Dedifferentiated amniotic fluid mesenchymal stem cell (primary cell): ENCODE measurements around the gene RPL6.
"Not testable (repeated sequence)": the region's sequence is repeated elsewhere in the genome, so short reads cannot be mapped to it uniquely, and the experiment has no call there.

Source experiments
- DNase-seq: peaks from one replicate; pipeline ENCODE4 v3.0.0-alpha.2; 2016; ENCODE audit errors: extremely low spot score

The RPL6 gene

DNA sequence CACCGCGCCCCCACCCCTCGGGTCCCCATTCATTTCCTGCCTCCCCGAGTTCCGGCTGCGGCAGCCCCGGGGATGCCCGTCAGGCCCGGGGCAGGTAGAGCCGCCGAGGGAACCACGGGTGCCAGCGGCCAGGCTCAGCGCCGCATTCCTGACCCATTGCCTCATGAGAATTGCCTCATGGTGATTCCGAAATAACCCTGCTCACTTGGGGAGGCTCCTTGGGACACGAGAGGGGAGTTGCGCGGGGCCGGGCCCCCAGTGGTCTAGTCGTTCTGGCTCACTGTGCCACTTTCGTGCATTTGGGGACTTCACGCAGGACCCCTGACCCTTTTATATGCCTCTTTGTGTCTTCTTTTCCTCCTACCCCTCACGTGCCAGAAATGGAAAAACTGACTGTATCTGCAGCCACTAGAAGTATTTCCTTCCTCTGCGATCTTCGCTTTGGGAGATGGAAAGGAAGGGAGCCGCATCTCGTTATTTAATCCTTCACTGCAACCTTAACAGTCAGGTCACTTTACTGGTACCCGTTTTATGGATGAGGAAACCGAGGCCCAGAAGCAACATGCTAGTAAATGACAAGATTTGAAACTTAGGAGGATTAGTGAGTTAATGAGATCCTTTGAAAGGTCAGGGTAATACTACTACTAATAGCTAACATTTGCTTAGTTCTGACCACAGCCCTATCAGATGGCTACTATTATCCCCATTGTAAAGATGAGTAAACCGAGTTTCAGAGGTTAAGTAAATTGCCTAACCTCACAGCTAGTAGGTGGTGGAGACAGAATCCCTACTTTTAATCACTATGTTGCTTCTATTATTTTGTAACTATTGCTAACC, 10.1 kb upstream of the RPL6 start:
- peak; percentile 82 for DNase-seq

DNA sequence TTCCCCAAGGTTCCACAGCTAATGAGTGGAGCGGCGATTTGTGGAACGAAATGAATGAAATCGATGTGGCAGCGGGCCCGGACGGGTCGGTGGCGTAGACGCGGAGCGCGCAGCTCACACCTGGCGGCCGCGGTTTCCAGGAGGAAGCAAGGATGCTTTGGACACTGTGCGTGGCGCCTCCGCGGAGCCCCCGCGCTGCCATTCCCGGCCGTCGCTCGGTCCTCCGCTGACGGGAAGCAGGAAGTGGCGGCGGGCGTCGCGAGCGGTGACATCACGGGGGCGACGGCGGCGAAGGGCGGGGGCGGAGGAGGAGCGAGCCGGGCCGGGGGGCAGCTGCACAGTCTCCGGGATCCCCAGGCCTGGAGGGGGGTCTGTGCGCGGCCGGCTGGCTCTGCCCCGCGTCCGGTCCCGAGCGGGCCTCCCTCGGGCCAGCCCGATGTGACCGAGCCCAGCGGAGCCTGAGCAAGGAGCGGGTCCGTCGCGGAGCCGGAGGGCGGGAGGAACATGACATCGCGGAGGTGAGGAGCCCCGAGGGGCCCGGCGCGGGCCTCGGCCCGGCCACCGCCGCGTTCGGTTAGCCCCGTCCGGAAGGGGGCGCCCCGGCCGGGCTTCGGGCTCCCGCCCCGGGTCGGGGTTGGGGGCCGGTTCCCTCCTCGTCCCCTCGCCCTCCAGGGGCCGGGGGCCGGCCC, 9.3 kb upstream of the RPL6 start, which contains the start of gene PTPN11:
PTPN11 (plus strand) TSS at position 340 of the 689 bp plus-strand sequence; CDS start at position 505, 165 bp downstream.
- peak; percentile 77 for DNase-seq

DNA sequence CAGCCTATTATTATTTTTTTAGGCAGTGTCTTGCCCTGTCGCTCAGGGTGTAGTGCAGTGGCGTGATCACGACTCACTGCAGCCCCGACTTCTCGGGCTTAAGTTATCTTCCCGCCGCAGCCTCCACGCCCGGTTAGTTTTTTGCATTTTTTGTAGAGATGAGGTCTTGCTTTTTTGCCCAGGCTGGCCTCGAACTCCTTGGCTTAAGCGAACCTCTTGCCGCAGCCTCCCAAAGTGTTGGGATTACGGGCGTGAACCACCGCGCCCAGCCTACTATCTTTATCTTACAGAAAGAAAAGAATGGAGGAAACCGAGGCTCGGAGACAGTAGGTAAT, 8.8 kb upstream of the RPL6 start:
- DNase-seq = peak; percentile 14

DNA sequence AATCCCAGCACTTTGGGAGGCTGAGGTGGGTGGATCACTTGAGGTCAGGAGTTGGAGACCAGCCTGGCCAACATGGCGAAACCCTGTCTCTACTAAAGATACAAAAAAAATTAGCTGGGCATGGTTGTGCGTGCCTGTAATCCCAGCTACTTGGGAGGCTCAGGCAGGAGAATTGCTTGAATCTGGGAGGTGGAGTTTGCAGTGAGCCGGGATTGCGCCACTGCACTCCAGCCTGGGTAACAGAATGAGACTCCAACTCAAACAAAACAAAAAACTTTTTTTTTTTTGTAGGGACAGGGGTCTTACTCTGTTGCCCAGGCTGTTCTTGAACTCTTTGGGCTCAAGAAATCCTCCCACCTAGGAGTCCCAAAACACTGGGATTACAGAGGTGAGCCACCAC, 6.1 kb upstream of the RPL6 start:
- DNase-seq = not testable (repeated sequence)

DNA sequence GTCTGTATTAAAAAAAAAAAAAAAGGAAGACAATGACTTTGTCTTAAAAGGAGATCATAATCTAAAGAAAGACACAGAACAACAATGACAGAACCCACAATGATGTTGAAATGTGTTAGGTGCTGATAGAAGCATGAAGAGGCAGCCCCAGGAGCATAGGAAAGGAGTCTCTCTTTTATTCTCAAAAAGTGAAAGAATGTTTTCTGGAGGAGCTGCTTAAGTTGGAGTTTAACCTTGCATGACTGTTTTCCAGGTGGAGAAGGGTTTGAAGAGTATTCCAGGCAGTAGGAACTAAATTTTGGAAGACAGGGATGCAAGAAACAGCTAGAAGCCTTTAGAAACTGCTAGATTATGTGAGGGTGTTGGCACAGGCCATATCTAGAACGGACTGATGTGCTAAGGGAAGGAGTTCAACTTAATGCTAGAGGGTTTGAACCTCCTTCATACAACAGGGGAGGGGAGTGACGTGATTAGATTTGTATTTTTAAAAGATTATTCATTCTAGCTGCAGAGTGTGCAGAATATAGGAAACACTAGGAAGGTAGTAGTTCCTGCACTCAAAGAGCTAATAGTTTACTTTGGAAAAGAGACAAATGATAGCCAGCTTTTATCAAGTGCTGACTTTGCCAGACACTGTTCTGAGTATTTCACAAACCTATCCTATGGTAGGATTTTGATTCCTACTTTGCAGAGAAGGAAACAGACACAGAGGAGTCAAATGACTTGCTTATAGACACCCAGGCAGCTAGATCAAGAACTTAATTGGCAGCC, 4.6 kb upstream of the RPL6 start:
- DNase-seq = peak; percentile 14

DNA sequence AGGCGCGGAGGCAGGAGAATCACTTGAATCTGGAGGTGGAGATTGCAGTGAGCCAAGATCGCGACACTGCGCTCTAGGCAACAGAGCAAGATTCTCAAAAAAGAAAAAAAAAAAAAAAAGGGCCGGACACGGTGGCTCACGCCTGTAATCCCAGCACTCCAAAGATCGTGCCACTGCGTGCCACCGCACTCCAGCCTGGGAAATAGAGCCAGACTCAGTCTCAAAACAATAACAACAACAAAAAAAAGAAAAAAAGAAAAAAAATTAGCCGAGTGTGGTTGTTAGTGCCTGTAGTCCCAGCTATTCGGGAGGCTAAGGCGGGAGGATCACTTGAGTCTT, 470 bp upstream of the RPL6 start:
- no peak for DNase-seq

DNA sequence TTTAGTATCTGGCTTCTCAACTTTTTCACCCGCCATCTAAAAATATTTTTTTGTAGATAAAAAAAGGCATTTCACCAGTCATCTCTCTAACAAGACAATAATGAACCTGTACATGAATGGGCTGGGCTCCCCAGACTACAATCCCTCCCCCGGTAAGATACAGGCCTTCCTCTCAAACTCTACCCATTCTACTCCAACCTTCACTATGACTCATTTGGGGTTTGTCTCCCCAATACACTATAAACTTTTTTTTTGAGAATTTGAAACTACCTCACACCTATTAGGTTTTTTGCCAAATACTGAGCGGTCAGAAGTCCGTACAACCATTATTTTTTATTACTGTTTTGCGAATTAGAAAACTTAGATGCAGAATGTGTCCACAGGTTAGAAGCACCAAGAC, 784 bp downstream of the RPL6 start:
- DNase-seq = peak; percentile 13

DNA sequence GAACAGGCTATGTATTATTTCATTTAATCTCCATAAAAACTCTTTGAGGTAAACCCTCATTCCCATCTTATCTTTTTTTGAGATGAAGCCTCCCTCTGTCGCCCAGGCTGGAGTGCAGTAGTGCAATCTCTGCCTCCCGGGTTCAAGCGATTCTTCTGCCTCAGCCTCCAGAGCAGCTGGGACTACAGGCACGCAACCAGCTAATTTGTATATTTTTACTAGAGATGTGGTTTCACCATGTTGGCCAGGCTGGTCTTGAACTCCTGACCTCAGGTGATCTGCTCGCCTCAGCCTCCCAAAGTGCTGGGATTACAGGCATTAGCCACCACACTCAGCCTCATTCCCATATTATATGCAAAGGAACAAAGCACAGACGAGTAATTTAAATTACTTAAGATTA, 1.7 kb downstream of the RPL6 start:
- peak; percentile 2 for DNase-seq

DNA sequence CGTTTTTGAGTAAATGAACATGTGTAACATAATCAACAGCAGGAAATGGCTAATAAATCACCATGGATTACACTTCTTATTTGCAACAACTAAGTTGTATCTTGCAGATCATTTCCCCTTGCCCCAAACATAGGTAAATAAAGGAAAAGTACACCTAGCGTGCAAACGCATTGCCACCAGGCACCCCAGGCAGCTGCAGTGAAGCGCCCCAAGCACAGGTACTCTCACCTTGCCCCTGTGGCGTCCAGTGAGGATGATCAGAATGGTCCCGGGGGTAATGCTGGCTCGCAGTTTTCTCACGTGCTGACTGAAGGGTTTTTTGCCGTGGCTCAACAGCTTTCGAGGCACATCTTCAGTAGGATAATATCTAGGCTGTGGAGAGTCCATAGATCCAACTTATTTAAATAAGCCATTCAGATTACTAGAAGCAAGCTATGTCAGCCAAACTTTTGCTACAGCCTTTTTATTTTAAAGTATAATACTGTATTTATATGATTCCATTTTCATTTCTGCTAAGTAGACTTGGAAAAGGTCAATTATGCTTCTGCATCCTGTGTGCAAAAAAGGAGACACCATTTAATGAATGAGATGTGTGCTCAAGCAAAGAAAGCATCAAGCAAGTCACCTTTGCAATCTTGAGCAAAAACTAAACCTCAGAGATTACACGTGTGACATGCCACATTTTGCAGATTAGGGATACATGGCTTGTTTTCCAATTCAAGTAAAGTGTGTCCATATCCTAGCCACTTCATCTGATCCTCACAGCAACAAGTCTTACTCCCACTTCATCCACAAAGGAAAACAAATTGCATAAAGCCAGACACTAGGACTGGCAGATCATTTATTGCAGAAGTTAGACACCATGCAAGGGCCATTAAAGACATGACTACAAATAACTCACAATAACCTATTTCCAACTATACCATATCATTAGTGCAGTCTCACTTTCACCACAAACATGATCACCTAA, 2.6 kb downstream of the RPL6 start:
- DNase-seq = peak; percentile 12

DNA sequence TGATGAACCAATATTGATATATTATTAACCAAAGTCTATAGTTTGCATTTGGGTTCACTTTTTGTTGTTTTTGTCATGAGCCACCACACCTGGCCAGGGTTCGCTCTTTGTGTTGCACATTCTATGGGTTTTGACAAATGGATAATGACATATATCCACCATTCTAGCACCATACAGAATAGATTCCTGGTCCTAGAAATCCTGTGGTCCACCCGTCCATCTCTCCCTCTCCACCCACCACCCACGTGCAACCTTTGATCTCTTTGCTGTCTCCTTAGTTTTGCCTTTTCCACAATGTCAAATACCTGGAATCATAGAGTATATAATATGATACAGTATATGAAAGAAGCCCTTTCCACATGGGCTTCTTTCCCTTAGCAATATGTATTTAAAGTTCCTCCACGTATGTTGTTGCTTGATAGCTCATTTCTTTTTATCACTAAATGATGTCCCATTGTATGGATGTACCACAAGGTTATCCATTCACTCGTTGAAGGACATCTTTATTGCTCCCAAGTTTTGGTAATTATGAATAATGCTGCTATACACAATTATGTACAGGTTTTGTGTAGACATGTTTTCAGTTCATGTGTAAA, 7.4 kb downstream of the RPL6 start:
- peak; percentile 12 for DNase-seq

DNA sequence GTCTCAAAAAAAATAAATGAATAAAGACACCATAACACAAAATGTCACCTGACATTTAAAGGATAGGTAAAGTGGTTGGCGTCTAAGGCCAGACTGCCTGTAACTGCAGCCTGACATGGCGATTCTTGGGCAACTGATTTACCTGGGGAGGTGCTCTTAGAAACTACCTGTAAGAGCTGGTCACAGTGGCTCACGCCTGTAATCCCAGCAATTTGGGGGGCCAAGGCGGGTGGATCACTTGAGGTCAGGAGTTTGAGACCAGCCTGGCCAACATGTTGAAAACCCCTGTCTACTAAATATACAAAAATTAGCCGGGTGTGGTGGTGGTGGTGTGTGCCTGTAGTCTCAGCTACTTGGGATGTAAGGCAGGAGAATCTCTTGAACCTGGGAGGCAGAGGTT, 8.4 kb downstream of the RPL6 start:
- DNase-seq = no peak

DNA sequence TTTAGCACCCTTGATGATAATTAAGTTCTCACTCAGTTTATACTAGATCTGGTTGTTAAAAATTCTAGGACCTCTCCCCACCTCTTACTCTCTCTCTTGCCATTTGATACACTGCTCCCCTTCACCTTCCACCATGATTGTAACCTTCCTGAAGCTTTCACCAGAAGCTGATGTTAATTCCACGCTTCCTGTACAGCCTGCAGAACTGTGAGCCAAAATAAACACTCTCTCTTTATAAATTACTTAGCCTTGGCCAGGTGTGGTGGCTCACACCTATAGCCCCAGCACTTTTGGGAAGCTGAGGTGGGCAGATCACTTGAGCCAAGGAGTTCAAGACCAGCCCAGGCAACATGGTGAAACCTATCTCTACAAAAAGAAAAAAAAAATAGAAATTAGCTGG, 16.1 kb downstream of the RPL6 start:
- DNase-seq = no peak

DNA sequence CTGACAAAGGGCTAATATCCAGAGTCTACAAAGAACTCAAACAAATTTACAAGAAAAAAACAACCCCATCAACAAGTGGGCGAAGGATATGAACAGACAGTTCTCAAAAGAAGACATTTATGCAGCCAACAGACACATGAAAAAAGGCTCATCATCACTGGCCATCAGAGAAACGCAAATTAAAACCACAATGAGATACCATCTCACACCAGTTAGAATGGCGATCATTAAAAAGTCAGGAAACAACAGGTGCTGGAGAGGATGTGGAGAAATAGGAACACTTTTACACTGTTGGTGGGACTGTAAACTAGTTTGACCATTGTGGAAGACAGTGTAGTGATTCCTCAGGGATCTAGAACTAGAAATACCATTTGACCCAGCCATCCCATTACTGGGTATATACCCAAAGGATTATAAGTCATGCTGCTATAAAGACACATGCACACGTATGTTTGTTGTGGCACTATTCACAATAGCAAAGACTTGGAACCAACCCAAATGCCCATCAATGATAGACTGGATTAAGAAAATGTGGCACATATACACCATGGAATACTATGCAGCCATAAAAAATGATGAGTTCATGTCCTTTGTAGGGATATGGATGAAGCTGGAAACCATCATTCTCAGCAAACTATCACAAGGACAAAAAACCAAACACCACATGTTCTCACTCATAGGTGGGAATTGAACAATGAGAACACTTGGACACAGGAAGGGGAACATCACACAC, 19.3 kb downstream of the RPL6 start:
- DNase-seq = not testable (repeated sequence)

DNA sequence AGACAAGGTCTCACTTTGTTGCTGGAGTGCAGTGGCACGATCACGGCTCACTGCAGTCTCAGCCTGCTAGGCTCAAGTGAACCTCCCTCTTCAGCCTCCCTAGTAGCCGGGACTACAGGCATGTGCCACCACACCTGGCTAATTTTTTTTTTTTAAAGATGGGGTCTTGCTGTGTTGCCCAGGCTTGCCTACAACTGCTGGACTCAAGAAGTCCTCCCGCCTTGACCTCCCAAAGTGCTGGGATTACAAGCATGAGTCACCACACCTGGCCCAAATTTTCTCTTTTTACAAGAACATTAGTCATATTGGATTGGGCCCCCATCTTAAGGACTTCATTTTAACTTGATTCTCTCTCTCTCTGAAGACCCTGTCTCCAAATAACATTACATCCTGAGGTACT, 20.2 kb downstream of the RPL6 start:
- DNase-seq = no peak

DNA sequence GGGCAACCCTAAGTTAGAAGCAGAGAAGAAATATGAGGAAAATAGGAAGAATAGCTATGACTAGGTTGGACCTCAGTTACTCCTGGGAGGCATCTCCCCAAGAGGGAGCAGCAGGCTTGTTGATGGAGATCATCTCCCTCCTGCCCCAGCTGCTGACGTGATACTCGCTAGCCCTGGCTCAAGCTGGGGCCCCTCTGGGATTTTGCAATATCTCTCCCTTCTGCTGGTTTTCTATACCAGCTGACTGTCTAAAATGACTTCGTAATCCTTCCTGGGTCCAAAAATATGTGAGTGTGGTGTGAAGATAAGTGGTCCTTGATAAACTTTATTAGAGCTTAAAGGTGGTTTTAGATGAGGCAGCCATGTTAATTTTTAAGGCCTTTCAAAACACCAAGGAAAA, 22.7 kb downstream of the RPL6 start:
- no peak for DNase-seq

DNA sequence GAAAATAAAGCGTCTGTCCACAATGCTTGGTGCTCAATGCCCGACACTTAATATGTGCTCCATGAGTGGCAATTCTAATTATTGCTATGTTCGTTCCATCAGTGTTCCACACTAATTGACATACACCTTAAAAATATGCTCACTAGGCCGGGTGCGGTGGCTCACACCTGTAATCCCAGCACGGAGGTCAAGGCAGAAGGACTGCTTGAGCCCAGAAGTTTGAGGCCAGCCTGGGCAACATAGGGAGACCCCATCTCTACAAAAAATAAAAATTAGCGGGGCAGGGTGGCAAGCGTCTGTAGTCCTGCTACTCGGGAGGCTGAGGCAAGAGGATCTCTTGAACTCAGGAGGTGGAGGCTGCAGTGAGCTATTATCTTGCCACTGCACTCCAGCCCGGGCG, 26.5 kb downstream of the RPL6 start:
- DNase-seq = no peak

DNA sequence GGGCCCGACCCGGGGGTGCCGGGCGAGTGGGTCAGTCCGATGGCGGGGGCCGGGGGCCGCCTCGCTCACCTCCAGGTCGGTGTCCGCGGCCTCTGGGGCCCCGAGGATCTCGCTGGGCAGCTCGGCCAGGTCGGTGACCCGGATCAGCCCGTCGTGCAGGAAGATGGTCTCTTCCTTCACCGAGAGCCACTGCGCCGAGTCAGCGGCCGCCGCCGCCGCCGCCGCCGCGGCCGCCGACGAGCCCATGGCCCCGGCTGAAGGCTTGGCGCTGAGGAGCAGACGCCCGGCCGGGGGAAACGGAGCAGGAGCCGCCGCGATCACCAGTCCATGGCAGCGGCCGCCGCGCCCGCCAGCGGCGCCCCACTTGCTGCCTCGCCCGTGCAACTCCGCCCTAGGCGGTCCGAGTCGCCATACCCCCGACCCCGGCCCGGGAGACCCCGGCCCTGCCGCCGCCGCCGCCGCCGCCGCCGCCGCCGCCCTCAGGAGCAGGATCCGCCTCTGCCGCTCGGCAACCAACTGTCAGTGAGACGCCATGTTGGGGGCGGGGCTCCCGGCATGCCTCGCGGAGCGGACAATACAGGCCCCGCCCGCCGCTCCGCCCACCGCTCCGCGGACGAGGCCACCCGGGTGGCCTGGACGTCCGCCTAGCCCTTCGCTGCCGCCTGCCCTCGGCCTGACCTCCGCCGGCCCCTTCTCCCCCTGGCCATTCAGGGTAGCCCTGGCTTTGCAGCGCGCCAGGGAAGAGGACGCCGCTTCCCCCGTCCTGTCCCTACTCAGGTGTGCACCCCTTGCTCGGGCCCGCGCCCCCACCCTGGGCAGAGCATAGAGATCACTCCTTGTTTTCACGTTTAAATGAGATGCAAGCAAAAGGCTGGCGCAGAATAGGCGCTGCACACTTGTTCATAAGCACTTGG, 27.3 kb downstream of the RPL6 start, which contains the start of gene HECTD4:
HECTD4 (minus strand) TSS at position 549 of the 914 bp plus-strand sequence; CDS start at position 246, 303 bp downstream.
- DNase-seq = peak; percentile 84

DNA sequence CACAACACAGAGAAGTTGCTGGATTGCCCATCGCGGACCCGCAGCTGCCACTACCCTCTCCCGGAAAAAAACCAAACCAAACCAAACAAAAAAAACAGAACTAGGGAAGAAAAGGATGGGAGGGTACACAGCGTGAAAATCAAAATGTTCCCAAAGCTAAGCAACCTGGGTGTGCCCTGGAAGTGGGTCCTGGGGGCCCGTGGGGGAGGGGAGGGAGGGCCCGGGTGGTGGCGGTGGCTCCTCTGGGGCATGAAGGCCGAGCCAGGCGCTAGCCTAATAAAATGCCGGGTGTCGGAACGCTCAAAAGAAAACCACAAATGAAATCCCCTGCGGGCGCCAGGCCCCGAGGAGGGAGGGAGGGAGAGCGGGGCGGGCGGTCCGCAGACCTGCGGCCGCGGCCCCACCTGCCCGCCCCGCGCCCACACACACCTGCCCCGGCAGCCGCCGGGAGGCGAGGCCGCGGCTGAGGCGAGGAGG, 28.0 kb downstream of the RPL6 start:
- no peak for DNase-seq
